GM21390 (cell line): ENCODE results near the gene STYXL2.

ENCODE experiments used
- ATAC-seq: cut with Tn5 transposase; IDR thresholded peaks from one replicate; pipeline ENCODE4 v1.9.1; 2021; ENCODE audit not compliant: unreplicated experiment

STYXL2 gene

DNA sequence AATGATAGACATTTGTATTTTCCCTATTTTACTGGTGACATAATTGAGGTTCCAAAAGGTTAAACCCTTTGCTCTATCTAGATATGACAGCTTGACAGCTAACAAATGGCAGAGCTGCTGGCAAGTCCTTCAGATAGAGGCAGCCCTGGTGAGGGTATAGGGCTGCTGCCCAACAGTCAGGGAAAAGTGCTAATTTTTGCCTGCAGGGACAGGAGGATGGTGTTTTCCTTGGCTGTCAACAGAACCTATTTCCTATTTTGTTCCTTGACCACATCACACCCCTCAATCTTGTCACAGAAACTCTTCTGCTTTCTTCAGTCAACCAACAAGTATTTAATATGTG lies 16.0 kb upstream of the STYXL2 start:
- ATAC-seq: no peak

DNA sequence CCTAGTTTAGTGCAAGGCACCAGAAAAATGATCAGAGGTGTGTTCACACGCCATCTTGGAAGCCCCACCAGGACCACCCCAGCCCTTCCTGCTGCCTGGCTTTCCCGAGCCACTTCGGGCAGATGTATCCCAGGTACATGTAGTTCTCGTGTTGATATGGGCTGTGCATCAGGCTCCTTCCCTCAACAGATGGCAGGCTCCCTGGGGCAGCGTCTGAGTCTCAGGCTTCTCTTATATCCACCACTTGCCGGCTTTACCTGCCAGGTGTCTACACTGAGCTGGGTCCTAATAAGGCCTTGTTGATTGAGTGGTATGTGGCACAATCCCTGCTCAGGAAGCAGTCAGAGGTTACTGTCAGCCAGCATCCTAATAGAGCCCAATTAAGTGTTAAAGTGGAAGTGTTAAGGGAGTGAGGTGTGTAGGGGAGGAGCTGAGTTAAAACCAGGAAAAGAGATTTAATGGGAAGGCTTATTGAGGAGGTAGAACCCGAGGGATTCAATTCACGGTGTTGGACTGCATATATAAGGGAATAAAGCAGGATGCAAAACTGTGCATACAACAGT lies 12.2 kb upstream of the STYXL2 start:
- no peak for ATAC-seq

DNA sequence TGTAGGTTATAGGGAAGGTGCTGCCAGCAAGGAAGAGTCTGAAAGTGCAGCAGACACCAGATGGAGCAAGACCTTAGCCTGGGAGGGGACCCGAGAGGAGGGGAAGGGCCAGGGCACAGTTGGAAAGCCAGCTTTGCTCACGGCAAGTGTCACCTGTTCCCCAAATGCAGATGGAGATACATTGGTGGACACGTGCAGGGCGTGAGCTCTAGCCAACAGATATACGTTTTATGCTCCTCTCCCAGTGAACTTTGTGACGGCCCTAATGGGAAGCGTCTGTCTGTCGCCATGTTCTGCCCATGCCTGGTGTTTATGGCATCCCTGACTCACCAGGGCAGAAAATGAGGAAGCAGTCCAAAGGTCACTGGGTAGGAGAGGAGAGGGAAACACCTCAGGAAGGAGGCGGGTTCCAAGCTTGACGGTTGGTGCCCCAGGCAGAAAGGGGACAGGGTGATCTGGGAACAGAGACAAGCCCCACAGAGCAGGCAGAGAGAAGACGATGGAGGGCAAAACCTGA lies 11.3 kb upstream of the STYXL2 start:
- no peak for ATAC-seq

DNA sequence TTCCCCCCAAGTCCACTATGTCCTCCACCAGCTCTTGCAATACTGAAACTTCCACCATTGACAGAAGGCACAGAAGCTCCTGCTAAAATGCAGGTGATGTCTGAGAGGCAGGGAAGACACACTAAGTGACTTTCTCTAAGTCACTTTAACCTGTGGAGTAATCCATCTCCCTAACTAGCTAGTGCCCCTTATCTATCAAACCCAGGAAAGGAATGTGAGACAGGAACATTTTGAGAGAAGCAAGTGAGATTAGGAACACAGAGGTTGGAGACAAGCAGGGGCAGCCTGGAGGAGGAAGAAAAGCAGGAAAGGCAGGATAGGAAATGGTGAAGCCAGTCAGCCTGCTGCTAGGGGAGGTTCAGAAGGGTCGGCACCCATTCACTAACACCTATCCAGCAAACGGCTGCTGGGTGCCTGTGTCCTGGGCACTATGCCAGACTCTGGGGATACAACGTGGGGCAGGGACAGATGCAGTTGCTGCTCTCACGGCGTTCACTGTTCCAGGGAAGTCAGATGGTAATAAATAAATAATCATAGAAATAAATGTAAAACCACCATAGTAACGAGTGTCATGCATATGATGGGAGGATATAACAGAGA lies 10.7 kb upstream of the STYXL2 start:
- no peak for ATAC-seq

DNA sequence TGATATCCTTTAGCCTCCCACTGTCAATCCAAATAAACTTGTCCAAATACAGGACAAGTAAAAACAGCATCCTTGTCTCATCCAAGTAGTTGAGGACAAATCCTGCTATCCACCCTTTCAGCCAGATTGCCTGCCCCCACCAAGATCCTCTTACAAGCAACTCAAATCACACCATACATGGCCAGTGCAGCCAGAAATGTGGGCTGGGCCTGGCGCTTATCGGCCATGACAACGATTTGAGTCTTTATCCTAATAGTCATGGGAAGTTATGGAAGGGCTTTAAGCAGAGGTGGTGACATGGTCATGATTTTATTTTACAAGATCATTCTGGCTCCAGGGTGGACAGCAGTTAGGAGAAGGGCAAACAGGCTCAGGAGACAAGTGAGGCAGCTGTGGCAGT lies 10.0 kb upstream of the STYXL2 start:
- no peak for ATAC-seq

DNA sequence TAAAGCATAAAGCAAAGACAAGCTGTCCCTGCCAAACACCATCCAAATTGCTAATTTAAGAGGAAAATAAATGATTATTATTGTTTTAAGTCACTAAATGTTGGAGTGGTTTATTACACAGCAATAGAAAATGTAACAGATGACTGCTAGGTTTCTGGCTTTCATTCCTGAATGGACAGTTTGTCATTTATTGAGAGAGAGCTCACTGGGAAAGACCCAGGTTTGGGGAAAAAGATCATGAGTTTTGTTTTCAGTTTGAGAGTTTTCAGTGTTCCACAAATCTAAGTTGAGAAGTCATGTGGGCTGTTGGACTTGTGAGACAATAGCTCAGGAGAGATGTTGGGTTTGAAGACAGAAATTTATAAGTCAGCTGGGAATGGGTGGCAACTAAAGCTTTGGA lies 9.1 kb upstream of the STYXL2 start:
- ATAC-seq: no peak

DNA sequence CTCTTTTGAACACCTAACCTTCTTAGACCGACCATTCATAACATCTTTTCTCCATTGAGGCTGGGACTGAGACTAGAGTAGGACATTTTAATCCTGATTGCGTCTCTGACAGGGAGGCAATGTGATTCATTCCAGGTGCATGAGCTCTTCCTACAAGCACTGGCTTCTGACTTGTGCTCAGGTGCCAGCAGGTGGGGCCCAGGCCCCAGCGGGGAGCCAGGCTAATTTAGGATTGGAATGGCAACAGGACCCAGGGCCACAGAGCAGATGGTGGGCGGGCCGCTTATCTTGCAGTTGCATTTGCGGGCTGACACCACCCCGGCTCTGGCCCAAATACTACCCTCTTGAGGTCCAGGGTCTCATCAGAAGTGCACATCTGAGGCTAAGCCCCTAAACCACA lies 7.8 kb upstream of the STYXL2 start:
- no peak for ATAC-seq

DNA sequence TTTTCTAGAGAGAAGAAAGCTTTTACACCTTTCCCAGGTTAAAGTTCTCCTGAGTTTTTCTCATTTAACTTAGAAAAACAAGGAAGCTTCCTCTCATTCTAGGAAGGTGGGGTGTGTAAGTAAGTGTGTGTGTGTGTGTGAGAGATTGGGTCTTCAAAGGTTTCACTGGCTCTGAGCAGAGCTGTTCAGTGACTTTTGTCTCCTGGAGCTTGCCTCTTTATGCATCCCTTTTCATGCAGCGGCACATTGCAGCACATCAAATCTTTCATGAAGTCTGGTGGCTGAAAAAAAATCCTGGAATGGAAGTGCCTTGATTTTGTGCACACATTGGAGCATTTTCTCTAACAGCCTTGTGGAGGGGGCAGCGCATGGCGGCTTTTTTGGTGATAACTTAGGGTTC lies 7.1 kb upstream of the STYXL2 start:
- no peak for ATAC-seq

DNA sequence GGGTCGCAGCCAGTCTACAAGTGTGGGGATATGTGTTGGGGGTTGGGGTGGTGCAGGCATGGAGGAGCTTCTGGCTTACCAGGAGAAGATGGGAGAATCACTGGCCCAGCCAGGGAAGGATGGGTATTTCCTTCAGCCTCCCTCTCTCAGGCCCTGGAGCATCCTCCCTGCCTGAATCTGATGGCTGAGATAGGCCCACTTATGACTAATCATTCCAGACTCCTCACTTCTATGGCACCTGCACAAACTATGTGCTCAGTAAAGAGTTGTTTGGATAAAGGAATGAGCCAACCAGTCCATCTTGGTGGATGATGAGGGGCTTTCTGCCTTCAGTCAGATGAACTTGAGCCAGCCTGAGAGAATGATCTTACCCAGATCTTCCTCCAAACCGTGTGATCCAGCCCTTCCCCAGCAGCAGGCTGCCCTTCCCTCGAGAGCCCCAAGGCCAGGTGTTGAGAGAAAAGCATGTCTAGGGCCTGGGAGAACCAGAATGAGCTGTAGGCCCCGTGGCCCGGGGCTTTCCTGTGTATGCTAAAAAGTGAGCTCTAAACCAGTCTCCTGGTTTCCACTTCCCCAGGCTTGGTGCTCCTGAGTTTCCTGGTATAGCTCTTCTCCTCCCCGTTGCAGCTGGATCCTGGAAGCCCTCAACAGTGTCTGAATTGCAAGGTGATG lies 5.0 kb upstream of the STYXL2 start:
- no peak for ATAC-seq

DNA sequence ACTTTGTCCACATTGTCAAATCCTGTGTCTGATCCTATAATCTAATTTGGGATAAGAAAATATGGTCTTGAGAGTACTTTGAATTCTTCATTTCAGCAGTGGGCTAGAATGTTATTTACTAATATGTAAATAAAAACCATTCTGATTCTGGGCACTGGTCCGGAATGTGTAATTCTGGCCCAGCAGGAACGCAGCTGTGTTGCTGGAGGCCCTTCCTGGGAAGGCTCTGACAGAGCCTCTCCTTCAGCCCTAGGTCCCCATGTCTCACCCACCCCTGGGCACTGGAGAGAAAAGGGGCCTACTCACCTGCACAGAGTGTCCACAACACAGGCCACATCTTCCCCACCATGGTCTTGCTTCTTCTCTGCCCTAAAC lies 3.9 kb upstream of the STYXL2 start:
- no peak for ATAC-seq

DNA sequence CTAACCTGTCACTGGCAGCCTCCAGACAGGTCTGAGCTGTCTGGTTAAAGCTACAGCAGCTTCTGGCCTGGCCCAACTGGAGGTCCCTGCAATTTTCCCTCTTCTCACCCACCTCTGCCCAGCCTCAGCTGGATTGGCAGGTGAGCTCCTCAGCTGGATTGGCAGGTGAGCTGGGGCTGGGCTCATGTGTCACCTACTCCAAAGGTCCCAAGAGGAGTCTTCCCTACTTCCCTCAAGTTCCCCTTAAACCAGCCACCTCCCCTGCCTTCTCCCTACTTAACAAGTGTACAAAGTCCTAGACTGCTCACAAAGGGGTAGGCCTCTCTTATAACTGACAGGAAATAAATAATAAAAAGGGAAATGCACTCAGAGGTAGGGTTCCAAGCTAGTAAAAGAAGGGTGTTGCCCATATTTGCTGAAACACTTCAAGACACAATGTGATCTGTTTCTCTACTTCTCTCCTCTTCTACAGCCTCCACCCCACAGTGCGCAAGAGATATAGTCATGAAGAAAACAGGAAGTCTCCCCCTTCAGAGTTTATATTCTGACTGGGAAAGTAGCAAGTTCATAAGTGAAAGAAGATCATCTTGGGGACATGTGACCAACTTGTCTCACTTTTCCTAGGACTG lies 3.4 kb upstream of the STYXL2 start, which contains the start of gene GPA33:
GPA33 (minus strand) TSS at position 64 of the 629 bp plus-strand sequence. CDS start 90 bp downstream, outside the sequence.
- peak; percentile 68 for ATAC-seq

DNA sequence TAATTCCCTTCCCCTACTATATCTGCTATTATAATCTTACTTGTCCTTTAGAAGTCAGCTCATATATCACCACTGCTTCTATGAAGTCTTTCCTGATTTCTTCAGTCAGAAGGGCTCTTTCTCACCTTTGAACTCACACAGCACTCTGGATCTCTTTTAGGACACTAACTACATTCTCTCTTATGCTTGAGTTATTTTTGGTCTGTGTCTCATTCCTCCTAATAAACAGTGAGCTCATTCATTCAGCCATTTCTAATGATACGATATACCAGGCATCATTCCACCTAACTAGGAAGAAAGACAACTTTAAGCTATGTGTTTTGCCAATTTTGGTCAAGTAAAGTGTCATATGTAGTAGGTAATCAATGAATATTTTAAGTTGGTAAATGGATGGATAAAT lies 1.2 kb upstream of the STYXL2 start:
- no peak for ATAC-seq

DNA sequence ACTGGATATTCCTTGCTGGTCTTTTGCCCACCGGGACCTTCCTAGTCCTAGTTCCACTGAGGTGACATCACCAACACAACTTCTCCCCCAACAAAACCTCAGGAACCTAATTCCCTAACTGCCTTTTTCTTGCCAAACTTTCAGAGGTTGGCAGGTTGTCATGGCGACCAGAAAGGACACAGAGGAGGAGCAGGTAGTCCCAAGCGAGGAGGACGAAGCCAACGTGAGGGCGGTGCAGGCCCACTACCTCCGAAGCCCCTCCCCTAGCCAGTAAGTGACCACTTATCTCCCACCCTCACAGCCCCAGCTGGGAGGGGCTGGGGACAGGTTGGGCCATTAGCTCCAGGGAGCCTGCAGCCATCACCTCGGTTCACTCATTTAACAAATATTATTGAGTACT lies 815 bp downstream of the STYXL2 start:
- ATAC-seq: no peak

DNA sequence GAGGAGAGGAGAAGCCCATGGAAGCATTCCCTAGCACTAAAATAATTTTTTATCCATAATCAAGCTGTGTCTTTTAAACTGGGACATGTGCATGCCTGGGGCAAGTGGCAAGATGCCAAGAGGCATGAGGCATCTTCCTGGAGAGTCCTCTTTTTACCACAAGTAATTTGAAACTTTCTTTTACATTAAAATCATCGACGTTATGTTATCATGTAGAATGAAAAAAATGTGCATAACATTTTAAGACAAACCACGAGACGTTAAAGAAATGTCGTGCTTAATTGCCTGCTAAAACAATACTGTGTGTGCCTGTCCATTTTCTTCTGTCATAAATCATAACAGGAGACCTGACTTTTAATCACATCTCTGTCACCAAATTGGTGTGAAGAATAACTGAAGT lies 1.5 kb downstream of the STYXL2 start:
- no peak for ATAC-seq

DNA sequence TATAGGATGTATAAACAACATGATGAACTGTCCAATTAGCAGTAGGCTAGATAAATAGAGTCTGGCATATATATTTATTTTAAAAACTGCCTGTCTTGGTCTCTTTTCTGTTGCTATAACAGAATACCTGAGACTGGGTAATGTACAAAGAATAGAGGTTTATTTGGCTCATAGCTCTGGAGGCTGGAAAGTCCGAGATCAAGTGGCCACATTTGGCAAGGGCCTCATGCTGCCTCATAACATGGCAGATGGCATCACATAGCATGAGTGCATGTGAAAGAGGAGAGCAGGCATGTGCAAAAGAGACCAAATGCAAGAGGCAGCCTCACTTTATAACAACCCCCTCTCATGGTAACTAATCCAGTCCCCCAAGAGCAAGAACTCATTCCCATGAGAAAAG lies 6.0 kb downstream of the STYXL2 start:
- ATAC-seq: no peak

DNA sequence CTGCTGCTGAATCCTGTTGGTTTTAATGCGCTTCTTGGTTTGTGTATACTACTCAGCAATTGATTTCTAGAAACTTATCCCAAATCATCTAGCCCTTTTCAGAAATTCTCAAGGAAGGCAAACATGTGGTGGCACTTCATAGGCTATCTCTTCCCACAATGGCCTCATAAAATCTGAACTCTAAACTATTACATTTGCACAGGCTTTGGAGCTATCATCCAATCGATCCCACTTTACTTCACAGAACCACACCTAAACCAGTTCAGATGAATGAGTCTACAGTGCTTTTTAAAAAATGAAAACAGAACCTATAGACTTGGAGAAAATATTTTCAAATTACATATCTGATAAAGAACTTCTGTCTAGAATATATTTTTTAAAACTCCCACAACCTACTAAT lies 6.9 kb downstream of the STYXL2 start:
- ATAC-seq: no peak

DNA sequence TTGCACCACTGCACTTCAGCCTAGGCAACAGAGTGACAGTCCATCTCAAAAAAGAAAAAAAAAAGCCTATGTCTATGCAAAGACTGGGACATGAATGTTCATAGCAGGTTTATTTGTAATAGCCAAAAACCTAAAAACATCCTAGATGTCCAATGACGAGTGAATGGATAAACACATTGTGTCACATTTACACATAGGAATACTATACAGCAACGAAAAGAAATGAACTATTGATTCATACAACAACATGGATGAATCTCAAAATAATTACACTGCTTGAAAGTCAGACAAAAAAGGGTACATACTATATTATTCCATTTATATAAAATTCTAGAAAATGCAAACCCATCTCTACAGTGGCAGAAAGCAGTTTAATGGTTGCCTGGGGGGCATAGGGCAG lies 7.9 kb downstream of the STYXL2 start:
- ATAC-seq: no peak

DNA sequence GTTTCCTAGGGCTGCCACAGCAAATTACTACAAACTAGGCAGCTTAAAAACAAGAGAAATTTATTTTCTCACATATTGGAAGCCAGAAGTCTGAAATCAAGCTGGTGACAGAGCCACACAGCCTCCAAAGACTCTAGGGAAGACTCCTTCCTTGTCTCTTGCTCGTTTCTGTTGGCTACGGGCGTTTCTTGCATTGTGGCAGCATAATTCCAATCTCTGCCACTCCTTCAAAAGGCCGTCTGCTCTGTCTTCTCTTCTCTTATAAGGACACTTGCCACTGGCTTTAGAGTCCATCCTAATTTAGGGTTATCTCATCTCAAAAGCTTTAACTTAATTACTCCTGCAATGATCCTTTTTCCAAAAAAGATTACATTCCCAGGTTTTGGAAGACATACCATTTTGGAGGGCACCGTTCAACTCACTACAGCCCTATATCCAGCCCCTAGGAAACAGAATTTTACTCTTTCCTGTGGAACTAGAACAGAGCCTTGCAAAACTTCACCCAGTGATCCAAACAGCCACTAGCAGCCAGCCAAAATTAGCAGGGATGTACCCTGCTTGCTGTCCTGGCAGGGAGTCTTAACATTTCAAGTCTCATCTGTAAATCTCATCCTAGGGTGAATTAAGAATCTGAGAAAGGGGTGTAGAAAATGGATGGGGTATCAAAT lies 9.2 kb downstream of the STYXL2 start:
- ATAC-seq: no peak

DNA sequence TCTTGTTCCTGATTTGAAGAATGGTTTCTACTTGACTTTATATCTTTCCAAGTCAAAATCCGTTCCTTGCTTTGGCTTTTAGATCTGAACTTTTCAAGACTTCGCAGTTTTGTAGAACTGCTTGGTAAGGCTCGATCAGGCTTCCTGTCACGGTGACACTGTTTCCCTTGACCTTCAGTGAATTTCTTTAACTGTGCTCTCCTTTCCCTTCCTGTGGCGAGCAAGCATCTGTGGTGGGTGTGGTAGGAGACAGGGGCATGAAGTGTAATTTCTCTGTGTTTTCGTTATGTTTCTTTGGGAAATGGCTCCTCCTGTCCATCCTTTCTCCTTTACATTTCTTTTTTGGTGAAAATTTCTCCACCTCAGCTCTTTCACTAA lies 10.4 kb downstream of the STYXL2 start:
- ATAC-seq: no peak

DNA sequence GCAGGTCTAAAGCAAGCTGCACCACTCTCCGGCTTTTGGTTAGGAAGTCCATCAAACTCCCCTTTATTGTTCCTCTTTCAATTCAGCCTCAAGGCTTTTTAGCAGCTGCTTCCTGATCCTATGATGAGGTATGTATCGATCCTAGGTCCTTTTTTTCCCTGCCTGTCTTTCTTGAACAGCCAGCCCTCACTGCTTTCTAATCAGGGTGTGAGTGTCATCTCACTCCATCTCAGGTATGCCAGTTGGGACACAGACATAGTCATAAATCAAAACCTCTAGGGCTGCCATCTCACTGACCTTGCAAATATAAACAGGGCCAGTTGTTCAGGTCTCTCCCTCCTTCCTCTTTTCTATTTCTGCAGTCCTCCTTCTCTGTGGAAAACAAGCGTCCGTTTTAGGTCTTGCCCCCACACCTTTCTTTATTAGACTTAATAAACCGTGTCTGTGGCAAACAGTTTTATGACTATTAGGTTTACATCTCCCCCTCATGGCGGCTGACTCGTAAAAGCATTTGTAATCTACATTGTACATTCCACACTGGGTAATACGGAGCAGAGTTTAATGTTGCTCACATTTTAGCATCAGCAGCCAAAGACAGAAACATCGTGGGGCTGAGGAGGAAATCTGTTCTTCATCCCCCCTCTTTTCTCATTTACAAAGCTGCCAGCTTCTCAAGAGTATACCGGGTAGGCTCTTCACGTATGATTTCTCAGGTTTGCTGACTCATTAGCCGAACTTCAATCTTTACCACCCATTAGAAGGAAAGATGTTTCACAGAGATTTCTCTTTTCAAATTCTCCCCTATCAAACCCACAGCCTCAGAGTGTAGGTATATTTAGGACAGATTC lies 11.6 kb downstream of the STYXL2 start:
- ATAC-seq: no peak

DNA sequence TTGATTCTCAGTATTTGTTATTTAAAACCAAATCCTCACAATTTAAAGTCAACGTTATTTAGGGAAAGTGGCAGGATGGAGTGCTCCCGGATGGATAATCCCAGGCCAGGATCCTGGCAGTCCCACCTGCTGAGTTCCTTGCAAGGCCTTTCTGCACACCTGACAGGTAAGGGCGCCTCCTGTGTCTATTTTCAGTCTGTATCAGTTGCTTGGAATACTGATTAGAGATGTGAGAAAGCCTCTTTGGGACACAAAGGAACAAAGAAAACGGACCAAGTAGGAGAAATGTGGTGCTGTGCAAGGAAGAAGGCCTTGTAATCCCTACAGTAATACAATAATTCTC lies 12.2 kb downstream of the STYXL2 start:
- ATAC-seq: no peak
